Progenitor cell of endocrine pancreas (in vitro differentiated cells): ENCODE measurements around the gene CDC42EP2. TPM values are rescaled to one million over a fixed set of nuclear protein-coding genes. Genes with fewer than 3 reads are reported as not detected.
A peak's percentile ranks its signal among the peaks of the same experiment; 100 is the strongest.

Experiments used
- DNase-seq: peaks from one replicate; pipeline ENCODE4 v3.0.0; 2021; ENCODE audit warnings: low spot score; ENCODE audit not compliant: unreplicated experiment
- H3K27ac Mint-ChIP-seq: 2 replicates; pipeline ENCODE4 v1.8.0; 2021; ENCODE audit warnings: mild to moderate bottlenecking, moderate library complexity, mixed read lengths
- H3K27me3 Mint-ChIP-seq: 2 replicates; pipeline ENCODE4 v1.8.0; 2021; ENCODE audit warnings: mixed read lengths
- H3K36me3 Mint-ChIP-seq: 2 replicates; pipeline ENCODE4 v1.8.0; 2022; ENCODE audit warnings: mixed read lengths; ENCODE audit not compliant: insufficient read depth
- H3K4me1 Mint-ChIP-seq: 2 replicates; pipeline ENCODE4 v1.8.0; 2021; ENCODE audit warnings: low read depth, mixed read lengths
- H3K4me3 Mint-ChIP-seq: 2 replicates; pipeline ENCODE4 v1.8.0; 2021; ENCODE audit warnings: low read depth, mild to moderate bottlenecking, moderate library complexity, mixed read lengths
- H3K9me3 Mint-ChIP-seq: 2 replicates; pipeline ENCODE4 v1.8.0; 2021; ENCODE audit warnings: low read depth, mixed read lengths
- CTCF ChIP-seq: fragments of 200-600 bp; sonication (generic); IDR thresholded peaks from one replicate; pipeline ENCODE4 v1.5.0; 2021; ENCODE audit warnings: antibody characterized with exemption, mild to moderate bottlenecking; ENCODE audit not compliant: unreplicated experiment
- total RNA-seq: library from RNA; stranded (reverse); gene quantifications from 2 replicates; pipeline ENCODE4 v1.2.1, GENCODE V29; 2021

Gene CDC42EP2
- total RNA-seq, 1 donor from 2014 or later, result 5.9 TPM

GRCh38 chr11:65341856-65342255, 27.2 kb downstream of the CDC42EP2 start:
- Mint-ChIP-seq H3K9me3 (no peaks in the 10 kb centered on the region), H3K27me3 (no peaks in the 10 kb centered on the region), H3K27ac (no peak overlapping the region), H3K4me1 (peaks cover 4% of the 10 kb centered on the region), H3K36me3 (peaks cover 19% of the 10 kb centered on the region), H3K4me3 (no peak overlapping the region)
- no peak for DNase-seq
- TF ChIP-seq CTCF, result no peak

- H3K27ac Mint-ChIP-seq, result no peak overlapping the region
- no peak for TF ChIP-seq CTCF
- H3K4me1 Mint-ChIP-seq, result peaks cover 10% of the 10 kb centered on the region
- no peak overlapping the region for H3K4me3 Mint-ChIP-seq
- H3K27me3 Mint-ChIP-seq, result no peaks in the 10 kb centered on the region
- DNase-seq, result no peak
- H3K9me3 Mint-ChIP-seq, result no peaks in the 10 kb centered on the region
- peaks cover 17% of the 10 kb centered on the region for H3K36me3 Mint-ChIP-seq
Measured at GRCh38 chr11:65351511-65351910, 36.8 kb downstream of the CDC42EP2 start.

GRCh38 chr11:65352783-65353182, 38.1 kb downstream of the CDC42EP2 start:
- H3K9me3 Mint-ChIP-seq, result no peaks in the 10 kb centered on the region
- no peak overlapping the region for H3K27ac Mint-ChIP-seq
- peak; percentile 38 for TF ChIP-seq CTCF
- peaks cover 14% of the 10 kb centered on the region for H3K36me3 Mint-ChIP-seq
- DNase-seq, result no peak
- no peaks in the 10 kb centered on the region for H3K27me3 Mint-ChIP-seq
- no peak overlapping the region for H3K4me3 Mint-ChIP-seq
- H3K4me1 Mint-ChIP-seq, result peaks cover 12% of the 10 kb centered on the region

- H3K27me3 Mint-ChIP-seq, result no peaks in the 10 kb centered on the region
- no peak for TF ChIP-seq CTCF
- H3K9me3 Mint-ChIP-seq, result no peaks in the 10 kb centered on the region
- peaks cover 14% of the 10 kb centered on the region for H3K36me3 Mint-ChIP-seq
- peak overlapping the region; percentile 72 for H3K4me3 Mint-ChIP-seq
- no peak overlapping the region for H3K27ac Mint-ChIP-seq
- DNase-seq, result no peak
- H3K4me1 Mint-ChIP-seq, result peaks cover 17% of the 10 kb centered on the region
Measured at GRCh38 chr11:65353376-65353775, 38.7 kb downstream of the CDC42EP2 start.

GRCh38 chr11:65353900-65354264, 39.2 kb downstream of the CDC42EP2 start:
- Mint-ChIP-seq H3K4me3 (peak overlapping the region; percentile 72), H3K4me1 (peaks cover 17% of the 10 kb centered on the region), H3K27me3 (no peaks in the 10 kb centered on the region), H3K27ac (peak overlapping the region; percentile 50), H3K36me3 (peaks cover 10% of the 10 kb centered on the region), H3K9me3 (no peaks in the 10 kb centered on the region)
- no peak for DNase-seq
- no peak for TF ChIP-seq CTCF
